Astrocyte (in vitro differentiated cells and primary cell): ENCODE results near the gene PLEKHA1.

Experiments
- CTCF ChIP-seq: IDR thresholded peaks from 2 replicates; pipeline ENCODE4 v1.5.1; 2011; ENCODE audit warnings: low read depth, mild to moderate bottlenecking, inconsistent platforms, low read length, moderate library complexity; ENCODE audit not compliant: insufficient read depth
- EZH2 ChIP-seq: IDR thresholded peaks from 2 replicates; pipeline ENCODE4 v1.6.1; 2012; ENCODE audit warnings: mild to moderate bottlenecking, low read length, inconsistent platforms; ENCODE audit not compliant: insufficient read depth

- TF ChIP-seq CTCF = no peak
- TF ChIP-seq EZH2 = no peak
Measured at GRCh38 chr10:122422266-122422989, 47.9 kb downstream of the PLEKHA1 start.
